ENCODE measurements around the gene HMCN2. TPM values are rescaled to one million over a fixed set of nuclear protein-coding genes. Genes with fewer than 3 reads are reported as not detected.

Gene HMCN2
- total and polyA plus RNA-seq, 2 of the 4 experiments (the other 2 are of a cell fraction): 0.02 TPM; not detected in 1

- Histone ChIP-seq H2BK120ac (ENCODE audit: low read depth, low read length) (no peak overlapping the region), H2AK9ac (replicated peaks; ENCODE audit: low read depth, low read length, poor library complexity) (no peak overlapping the region), H4K8ac (ENCODE audit: low read depth in 2 of 2, low read length in 2 of 2) (no peak overlapping the region), H3K56ac (ENCODE audit: extremely low read depth, insufficient read depth, low read length) (no peak overlapping the region), H3K27ac (ENCODE audit: insufficient read depth, low read length) (no peak overlapping the region), H3K9me1 (ENCODE audit: insufficient read depth, low read length) (no peaks in the 10 kb centered on the region), H3K9ac (ENCODE audit: low read depth, low read length) (no peak overlapping the region), H3K27me3 (ENCODE audit: control insufficient read depth, insufficient read depth, low read length) (peaks cover 39% of the 10 kb centered on the region), H2BK5ac (ENCODE audit: low read depth, low read length, poor library complexity, severe bottlenecking) (no peak overlapping the region), H4K91ac (ENCODE audit: insufficient read depth, low read depth, low read length) (no peak overlapping the region), H3K4me1 (ENCODE audit: control insufficient read depth, insufficient read depth, low read length) (no peaks in the 10 kb centered on the region), H3K23ac (ENCODE audit: low read depth, low read length) (no peak overlapping the region), H4K20me1 (ENCODE audit: insufficient read depth, low read length) (no peaks in the 10 kb centered on the region), H3K79me1 (ENCODE audit: low read depth in 1 of 2, low read length in 2 of 2) (no peaks in the 10 kb centered on the region), H3K4me3 (ENCODE audit: insufficient read depth, low read depth, low read length) (no peak overlapping the region), H2BK20ac (ENCODE audit: low read depth, low read length) (no peak overlapping the region), H3K9me3 (ENCODE audit: control insufficient read depth, insufficient read depth, low read length) (no peaks in the 10 kb centered on the region), H3K14ac (replicated peaks; ENCODE audit: low read depth, low read length) (no peak overlapping the region), H3K4me2 (ENCODE audit: low read depth, low read length) (no peak overlapping the region), H2AFZ (replicated peaks; ENCODE audit: low read length, poor library complexity) (no peak overlapping the region), H3K4ac (ENCODE audit: low read depth, low read length) (no peak overlapping the region), H3K36me3 (ENCODE audit: control insufficient read depth, insufficient read depth, low read length) (no peaks in the 10 kb centered on the region), H4K5ac (ENCODE audit: low read depth, low read length) (no peak overlapping the region), H2AK5ac (ENCODE audit: low read depth, low read length) (no peak overlapping the region), H3K18ac (ENCODE audit: low read depth, low read length) (no peak overlapping the region), H2BK15ac (ENCODE audit: low read depth, low read length) (no peak overlapping the region)
- no TSS peak for BruUV-seq (replicated peaks)
- ATAC-seq (ENCODE audit: low read depth) (no peak), DNase-seq (no peak)
- POLR2A ChIA-PET (ENCODE audit: unreplicated experiment): no interaction called here
- CTCF ChIA-PET: no interaction called here
- TF ChIP-seq BHLHE40 (IDR thresholded peaks at IDR 0.05; ENCODE audit: low read depth, low read length) (no peak), RCOR1 (IDR thresholded peaks at IDR 0.05; ENCODE audit: insufficient replicate concordance, low read length) (no peak), CTCF (conservative IDR thresholded peaks at IDR 0.05; ENCODE audit: low read depth, low read length) (peak; percentile 9; the same call in 1 of the 2 replicates)
- in situ Hi-C loops (cut with MboI; ENCODE audit: low sequenced_read_pairs): no loop called here
- intact Hi-C loops (cut with micrococcal nuclease): loop anchor here (10.0 kb wide), 1 partner anchor 316 kb away; no protein-coding TSS in a partner anchor
- no CpG with 5 or more reads among the region's 8 CpGs for WGBS, 2 experiments (ENCODE audit: extremely low coverage in 2 of 2, insufficient read length in 1 of 2)
- dilution Hi-C loops (cut with HindIII; ENCODE audit: low sequenced_read_pairs, unreplicated experiment): no loop called here
Observed at GRCh38 chr9:130368631-130369103, 103.1 kb downstream of the HMCN2 start.
